HG02981 (cell line): ENCODE measurements around the gene RALGAPA1.
"Not testable (repeated sequence)": the region's sequence is repeated elsewhere in the genome, so short reads cannot be mapped to it uniquely, and the experiment has no call there.

Source experiments
- ATAC-seq: cut with Tn5 transposase; IDR thresholded peaks from one replicate; pipeline ENCODE4 v1.9.1; 2021; ENCODE audit warnings: mild to moderate bottlenecking, moderate library complexity; ENCODE audit not compliant: unreplicated experiment

RALGAPA1 gene

DNA sequence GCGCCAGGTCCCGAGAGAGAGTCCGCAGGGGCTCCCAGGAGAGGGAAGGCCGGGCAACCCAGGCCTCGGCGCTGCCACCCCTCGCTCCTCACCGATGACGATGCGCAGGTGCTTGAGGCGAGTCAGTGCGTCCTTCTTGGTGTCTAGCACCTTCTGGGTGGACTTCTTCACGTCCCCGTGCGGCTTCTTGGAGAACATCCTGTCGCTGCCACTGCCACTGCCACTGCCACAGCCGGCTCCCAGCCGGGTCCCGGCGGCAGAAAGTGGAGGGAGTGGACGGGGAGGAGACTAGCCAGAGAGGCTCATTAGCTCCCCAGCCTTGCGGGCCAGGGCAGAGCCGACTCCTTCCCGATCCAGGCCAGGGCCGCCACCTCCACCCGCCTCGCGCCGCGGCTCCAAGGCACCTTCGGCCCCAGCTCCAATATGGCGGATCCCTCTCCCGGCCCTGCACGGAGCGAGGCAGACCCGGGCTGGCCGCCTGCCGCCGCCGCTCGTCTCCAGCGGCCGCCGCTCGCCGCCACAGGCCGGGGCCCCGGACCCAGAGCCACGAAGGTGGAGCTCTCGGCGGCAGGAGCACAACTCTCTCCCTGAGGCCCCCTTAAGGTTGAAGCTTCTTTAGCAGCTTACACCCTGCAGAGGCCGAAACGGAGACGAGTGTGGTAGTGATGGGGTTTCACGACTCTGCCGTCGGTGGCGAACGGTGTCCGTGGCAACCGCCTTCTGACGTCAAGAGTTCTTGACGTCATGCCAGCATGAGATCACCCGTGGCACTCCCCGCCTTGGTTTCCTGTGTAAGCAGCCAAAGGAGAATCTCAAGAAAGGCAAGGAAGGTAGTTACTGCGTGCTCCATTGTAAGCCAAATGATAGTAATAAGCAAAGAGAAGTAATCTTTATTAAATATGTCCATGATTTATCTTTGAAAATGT lies at the start of gene RALGAPA1:
TSS of gene RALGAPA1 (minus strand) at position 658 of the 926 bp plus-strand sequence. CDS start at position 198, 460 bp downstream.
- peak; percentile 98 for ATAC-seq

DNA sequence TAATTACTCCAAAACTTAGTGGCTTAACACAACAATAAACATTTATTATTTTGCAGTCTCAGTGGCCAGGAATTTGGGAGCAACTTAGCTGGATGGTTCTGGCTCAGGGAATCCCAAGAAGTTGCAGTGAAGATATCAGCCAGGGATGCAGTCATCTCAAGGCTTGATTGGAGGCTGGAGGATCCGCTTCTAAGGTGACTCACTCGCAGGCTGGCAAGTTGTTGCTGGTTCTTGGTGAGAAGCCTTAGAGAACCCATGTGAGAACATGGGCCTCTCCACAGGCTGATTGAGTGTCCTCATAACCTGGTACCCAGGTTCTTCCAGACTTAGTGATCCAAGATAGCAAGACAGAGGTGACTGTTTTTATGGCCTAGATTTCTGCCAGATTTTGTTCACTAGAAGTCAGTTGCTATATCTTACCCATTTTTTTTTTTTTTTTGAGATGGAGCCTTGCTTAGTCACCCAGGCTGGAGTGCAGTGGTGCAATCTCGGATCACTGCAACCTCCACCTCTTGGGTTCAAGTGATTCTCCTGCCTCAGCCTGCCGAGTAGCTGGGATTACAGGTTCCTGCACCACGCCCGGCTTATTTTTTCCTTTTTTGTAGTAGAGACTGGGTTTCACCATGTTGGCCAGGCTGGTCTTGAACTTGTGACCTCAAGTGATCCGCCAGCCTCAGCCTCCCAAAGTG lies 49.6 kb upstream of the RALGAPA1 start:
- no peak for ATAC-seq

GRCh38 chr14:35855876-35856481 lies 46.9 kb upstream of the RALGAPA1 start:
- ATAC-seq: peak; percentile 99

DNA sequence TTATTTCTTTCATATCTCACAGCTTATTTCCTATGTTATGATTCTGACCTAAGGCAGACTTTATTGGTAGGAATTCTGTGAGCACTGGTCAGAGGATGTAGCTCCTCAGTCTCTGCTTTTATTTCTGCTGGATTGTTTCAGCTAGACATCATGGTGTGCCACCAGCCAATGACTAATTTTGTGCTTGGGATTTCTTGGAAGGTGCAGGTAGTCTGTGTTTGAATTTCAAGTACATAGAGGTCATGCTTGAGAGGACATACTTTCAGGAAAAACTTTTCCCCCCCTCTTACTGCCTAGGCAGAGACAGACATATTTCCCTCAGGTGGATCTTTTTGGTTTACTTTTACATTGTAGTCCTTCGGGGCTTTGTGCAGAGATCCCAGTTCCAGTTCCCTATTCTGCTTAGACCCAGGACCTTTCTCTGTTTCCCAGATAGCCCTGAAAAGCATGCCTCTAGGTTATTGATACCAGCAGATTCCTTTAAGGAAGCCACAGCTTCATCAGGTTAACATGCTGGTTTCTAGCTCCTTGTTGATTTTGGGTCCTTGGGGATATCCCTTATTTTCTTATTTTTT lies 45.7 kb upstream of the RALGAPA1 start:
- no peak for ATAC-seq

DNA sequence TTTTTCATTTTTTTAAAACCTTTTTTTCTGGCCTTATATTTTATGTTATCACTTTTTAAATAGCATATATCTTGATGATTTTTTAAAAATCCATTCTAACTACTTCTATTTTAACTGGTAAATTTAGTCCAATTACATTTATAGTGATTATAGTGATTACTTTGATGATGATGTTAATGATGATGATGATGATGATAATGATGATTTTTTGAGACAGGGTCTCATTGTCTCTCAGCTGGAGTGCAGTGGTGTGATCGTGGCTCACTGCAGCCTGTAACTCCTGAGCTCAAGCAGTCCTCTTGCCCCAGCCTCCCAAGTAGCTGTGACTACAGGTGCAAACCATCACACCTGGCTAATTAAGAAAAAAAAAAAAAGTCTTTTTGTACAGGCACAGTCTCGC lies 44.1 kb upstream of the RALGAPA1 start:
- ATAC-seq: no peak

- ATAC-seq: no peak
Measured at GRCh38 chr14:35851823-35852222, 42.7 kb upstream of the RALGAPA1 start.

DNA sequence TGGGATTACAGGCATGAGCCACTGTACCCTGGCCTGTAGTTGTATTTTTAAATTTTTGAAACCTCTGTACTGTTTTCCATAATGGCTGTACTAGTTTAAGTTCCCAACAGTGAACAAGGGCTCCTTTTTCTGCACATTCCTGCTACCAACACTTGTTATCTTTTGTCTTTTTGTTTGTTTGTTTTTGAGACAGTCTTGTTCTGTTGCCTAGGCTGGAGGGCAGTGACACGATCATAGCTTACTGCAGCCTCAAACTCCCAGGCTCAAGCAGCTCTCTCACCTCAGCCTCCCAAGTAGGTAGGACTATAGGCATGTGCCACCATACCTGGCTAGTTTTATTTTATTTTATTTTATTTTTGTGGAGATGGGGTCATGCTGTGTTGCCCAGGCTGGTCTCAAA lies 40.0 kb upstream of the RALGAPA1 start:
- no peak for ATAC-seq

- ATAC-seq: no peak
Measured at GRCh38 chr14:35847636-35848035, 38.5 kb upstream of the RALGAPA1 start.

- ATAC-seq: no peak
Measured at GRCh38 chr14:35844494-35844893, 35.4 kb upstream of the RALGAPA1 start.

GRCh38 chr14:35842245-35842644 lies 33.1 kb upstream of the RALGAPA1 start:
- not testable (repeated sequence) for ATAC-seq

DNA sequence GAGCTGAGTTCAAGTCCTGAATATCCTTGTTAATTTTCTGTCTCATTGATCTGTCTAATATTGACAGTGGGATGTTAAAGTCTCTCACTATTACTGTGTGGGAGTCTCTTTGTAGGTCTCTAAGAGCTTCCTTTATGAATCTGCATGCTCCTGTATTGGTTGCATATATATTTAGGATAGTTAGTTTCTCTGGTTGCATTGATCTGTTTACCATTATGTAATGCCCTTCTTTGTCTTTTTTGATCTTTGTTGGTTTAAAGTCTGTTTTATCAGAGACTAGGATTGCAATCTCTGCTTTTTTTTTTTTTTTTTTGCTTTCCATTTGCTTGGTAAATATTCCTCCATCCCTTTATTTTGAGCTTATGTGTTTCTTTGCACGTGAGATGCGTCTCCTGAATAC lies 32.6 kb upstream of the RALGAPA1 start:
- ATAC-seq: not testable (repeated sequence)

GRCh38 chr14:35835208-35835982 lies 26.3 kb upstream of the RALGAPA1 start:
- no peak for ATAC-seq

- ATAC-seq: no peak
Measured at GRCh38 chr14:35829449-35829848, 20.4 kb upstream of the RALGAPA1 start.

DNA sequence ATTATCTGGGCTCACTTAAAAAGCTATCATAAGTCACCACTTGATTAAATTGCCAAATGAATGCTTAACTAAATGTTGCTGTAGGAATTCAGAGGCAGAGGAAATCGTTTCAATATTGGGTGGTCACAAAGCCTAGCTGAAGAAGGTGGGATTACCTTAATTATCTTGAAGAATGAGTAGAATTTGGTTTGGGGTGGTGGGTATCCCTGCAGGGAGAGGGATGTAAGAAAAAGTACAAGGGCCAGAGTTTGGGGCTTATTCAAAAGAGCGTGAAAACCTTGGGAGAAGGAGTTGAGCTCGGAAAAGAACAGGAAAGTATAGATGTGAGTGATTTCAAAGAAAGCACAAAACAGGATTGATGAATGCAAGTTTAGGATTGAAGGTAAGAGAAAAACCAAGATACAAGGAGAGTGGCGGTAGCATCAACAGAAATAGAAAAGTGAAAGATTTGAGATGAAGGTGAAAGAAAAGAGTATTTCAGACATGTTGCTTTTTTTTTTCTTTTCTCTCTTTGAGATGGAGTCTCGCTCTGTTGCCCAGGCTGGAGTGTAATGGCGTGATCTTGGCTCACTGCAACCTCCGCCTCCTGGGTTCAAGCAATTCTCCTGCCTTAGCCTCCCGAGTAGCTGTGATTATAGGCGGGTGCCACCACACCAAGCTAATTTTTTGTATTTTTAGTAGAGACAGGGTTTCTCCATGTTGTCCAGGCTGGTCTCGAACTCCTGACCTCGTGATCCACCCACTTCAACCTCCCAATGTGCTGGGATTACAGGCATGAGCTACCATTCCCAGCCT lies 18.8 kb upstream of the RALGAPA1 start:
- no peak for ATAC-seq

DNA sequence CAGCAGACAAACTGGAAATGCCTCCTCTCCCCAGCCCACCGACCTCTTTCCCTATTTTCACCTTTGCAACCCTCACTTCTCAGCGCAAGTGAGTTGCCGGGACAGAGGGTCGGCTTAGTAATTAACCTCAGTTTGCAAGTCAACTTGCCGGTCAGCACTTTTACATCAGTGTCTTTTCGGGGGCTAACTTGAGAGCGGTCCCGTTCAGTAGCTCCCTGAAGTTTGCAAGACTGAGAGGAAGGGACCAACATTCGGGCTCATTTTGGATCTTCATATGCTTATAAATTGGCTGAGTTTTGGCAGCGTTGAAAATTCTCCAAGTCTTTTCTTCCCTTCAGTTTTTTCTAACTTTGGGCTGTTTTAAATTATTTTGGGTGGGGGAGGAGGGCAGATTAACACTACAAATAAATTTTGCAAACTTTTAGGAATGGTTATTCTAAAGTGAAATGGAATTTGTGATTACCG lies 17.9 kb upstream of the RALGAPA1 start:
- no peak for ATAC-seq

- ATAC-seq: peak; percentile 97
Measured at GRCh38 chr14:35826218-35826951, 17.3 kb upstream of the RALGAPA1 start, which contains the start of gene BRMS1L. TSS of gene BRMS1L (plus strand) at chr14:35826338. CDS start at chr14:35826517, 179 bp downstream.

GRCh38 chr14:35825968-35826217 lies 16.8 kb upstream of the RALGAPA1 start:
- no peak for ATAC-seq

- not testable (repeated sequence) for ATAC-seq
Measured at GRCh38 chr14:35824446-35825165, 15.5 kb upstream of the RALGAPA1 start.
